Common myeloid progenitor, CD34-positive (primary cell): ENCODE measurements around the gene HDAC8. TPM values are rescaled to one million over a fixed set of nuclear protein-coding genes. Genes with fewer than 3 reads are reported as not detected.

Experiments used
- CTCF ChIA-PET: fragments of 350-600 bp; sonication (Branson Sonifier 250); formaldehyde crosslinking; loops from one replicate; lab custom pipeline; 2021; ENCODE audit warnings: antibody characterized with exemption; lab: Charles Lee
- POLR2A ChIA-PET: fragments of 350-600 bp; sonication (Branson Sonifier 250); formaldehyde crosslinking; loops from one replicate; lab custom pipeline; 2021; ENCODE audit warnings: antibody characterized with exemption; lab: Charles Lee
- DNase-seq, 3 donors: peaks; one replicate each; pipeline versions ENCODE4 v3.0.0 to v3.0.0-alpha.2; 2013
- H3K27ac ChIP-seq, 2 experiments: 1 replicate in 1 of 2; 2 replicates in 1 of 2; pipeline ENCODE4 v1.7.0; 2013; ENCODE audit warnings: inconsistent platforms in 2 of 2, low read length in 2 of 2, mild to moderate bottlenecking in 2 of 2, low read depth in 1 of 2, moderate library complexity in 1 of 2; ENCODE audit not compliant: severe bottlenecking in 2 of 2, insufficient read depth in 1 of 2, poor library complexity in 1 of 2
- H3K27me3 ChIP-seq, 5 experiments: replicated peaks in 2 of 5; 1 replicate in 3 of 5; 2 replicates in 2 of 5; pipeline versions ENCODE4 v1.6.1 to v1.7.0; 2013; ENCODE audit warnings: low read length in 4 of 5, mild to moderate bottlenecking in 2 of 5, moderate library complexity in 2 of 5, inconsistent platforms in 1 of 5; ENCODE audit not compliant: insufficient read depth in 5 of 5, control insufficient read depth in 4 of 5
- H3K36me3 ChIP-seq, 4 experiments: 1 replicate in 2 of 4; 2 replicates in 2 of 4; pipeline versions ENCODE4 v1.6.1 to v1.7.0; 2013; ENCODE audit warnings: low read length in 3 of 4, control low read depth in 1 of 4, mild to moderate bottlenecking in 1 of 4; ENCODE audit not compliant: control insufficient read depth in 4 of 4, insufficient read depth in 4 of 4
- H3K4me1 ChIP-seq, 4 experiments: 1 replicate in 3 of 4; 2 replicates in 1 of 4; pipeline versions ENCODE4 v1.6.1 to v1.7.1; 2013; ENCODE audit warnings: low read length in 3 of 4, mild to moderate bottlenecking in 3 of 4, control low read depth in 1 of 4, inconsistent platforms in 1 of 4, moderate library complexity in 1 of 4; ENCODE audit not compliant: control insufficient read depth in 4 of 4, insufficient read depth in 4 of 4; ENCODE audit errors: control extremely low read depth in 1 of 4
- H3K4me3 ChIP-seq, 7 experiments: 1 replicate in 4 of 7; 2 replicates in 3 of 7; pipeline versions ENCODE4 v1.5.1 to v1.7.0; 2013; ENCODE audit warnings: mild to moderate bottlenecking in 7 of 7, low read length in 6 of 7, moderate library complexity in 6 of 7, inconsistent platforms in 2 of 7, low read depth in 2 of 7, control low read depth in 1 of 7; ENCODE audit not compliant: insufficient read depth in 4 of 7, control insufficient read depth in 1 of 7; ENCODE audit errors: extremely low read depth in 1 of 7
- H3K9me3 ChIP-seq, 5 experiments: 1 replicate in 4 of 5; 2 replicates in 1 of 5; pipeline versions ENCODE4 v1.6.1 to v1.7.1; 2013; ENCODE audit warnings: low read length in 4 of 5, mild to moderate bottlenecking in 2 of 5, inconsistent platforms in 1 of 5, low read depth in 1 of 5, moderate library complexity in 1 of 5; ENCODE audit not compliant: control insufficient read depth in 4 of 5, insufficient read depth in 2 of 5; ENCODE audit errors: control extremely low read depth in 1 of 5
- WGBS: methylation state at CpG from one replicate; pipeline ENCODE4 v1.1.5; 2013; ENCODE audit not compliant: insufficient coverage; 5-methylcytosine and 5-hydroxymethylcytosine counted together
- polyA plus RNA-seq: library from polyadenylated mRNA; unstranded; fragments of 120-200 nt; gene quantifications from one replicate; pipeline ENCODE4 v1.2.1, GENCODE V29; 2013

Gene HDAC8
- polyA plus RNA-seq = 37.2 TPM

DNA sequence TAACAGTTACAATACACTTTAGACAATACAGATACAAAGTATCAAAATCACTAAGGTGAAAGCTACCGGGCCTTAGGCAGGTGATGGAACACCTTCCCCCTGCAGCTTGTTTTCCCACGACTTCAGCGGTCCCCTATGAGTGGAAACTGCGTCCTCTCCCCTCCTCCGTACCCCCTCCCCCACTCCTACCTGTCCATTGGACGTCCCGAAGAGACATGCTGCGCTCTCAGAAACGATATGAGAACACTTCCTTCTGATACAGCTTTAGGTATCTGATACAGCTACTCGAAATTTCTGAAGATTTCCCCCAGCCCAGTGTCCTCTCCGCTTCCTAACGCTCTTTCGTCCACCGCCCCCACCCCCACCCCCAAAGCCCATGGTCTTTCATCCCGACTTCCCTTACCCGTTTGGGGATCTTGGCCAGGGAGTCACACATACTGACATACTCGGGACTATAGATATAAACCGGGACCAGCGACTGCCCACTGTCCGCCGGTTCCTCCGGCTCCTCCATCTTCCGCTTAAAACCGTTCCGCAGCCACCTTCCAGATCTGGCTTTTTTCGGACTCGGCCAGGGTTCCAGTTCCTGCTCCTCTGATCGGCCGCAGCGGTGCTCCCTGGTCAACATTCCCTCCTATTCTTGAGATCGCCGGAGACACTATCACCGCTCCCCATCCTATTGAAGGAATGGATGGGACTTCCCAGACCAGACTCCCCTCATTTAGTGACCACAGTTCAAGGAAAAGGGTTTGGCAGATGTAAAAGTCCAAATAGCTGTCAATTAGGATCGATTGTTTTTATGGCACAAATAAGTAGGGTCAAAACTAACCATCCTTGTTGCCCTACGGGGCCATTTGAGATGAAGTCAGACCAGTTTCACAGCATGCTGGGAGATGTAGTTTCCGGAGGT, at the start of gene HDAC8:
Gene HDAC8, minus strand, starts transcription at position 596 of the 910 bp plus-strand sequence. Its CDS starts 82 bp downstream, at position 514.
- peak; percentile 73 to 86 (median 80) for DNase-seq
- ChIA-PET CTCF (no interaction called here), POLR2A (no interaction called here)
- H3K4me3 ChIP-seq = peak within 1 kb of the TSS; percentile 67 to 98 (median 79)
- peaks cover 0 to 16% (median 6%) of the 10 kb centered on the region in 4 experiments for H3K36me3 ChIP-seq
- H3K4me1 ChIP-seq = peaks cover 0 to 18% (median 8%) of the 10 kb centered on the region in 4 experiments
- no peaks in the 10 kb centered on the region for H3K9me3 ChIP-seq
- peak within 1 kb of the TSS; percentile 62 to 88 for H3K27ac ChIP-seq
- H3K27me3 ChIP-seq = peaks cover 0 to 3% (median 0%) of the 10 kb centered on the region in 5 experiments
- WGBS = 30% methylated on average over 35 of the region's 36 CpGs

DNA sequence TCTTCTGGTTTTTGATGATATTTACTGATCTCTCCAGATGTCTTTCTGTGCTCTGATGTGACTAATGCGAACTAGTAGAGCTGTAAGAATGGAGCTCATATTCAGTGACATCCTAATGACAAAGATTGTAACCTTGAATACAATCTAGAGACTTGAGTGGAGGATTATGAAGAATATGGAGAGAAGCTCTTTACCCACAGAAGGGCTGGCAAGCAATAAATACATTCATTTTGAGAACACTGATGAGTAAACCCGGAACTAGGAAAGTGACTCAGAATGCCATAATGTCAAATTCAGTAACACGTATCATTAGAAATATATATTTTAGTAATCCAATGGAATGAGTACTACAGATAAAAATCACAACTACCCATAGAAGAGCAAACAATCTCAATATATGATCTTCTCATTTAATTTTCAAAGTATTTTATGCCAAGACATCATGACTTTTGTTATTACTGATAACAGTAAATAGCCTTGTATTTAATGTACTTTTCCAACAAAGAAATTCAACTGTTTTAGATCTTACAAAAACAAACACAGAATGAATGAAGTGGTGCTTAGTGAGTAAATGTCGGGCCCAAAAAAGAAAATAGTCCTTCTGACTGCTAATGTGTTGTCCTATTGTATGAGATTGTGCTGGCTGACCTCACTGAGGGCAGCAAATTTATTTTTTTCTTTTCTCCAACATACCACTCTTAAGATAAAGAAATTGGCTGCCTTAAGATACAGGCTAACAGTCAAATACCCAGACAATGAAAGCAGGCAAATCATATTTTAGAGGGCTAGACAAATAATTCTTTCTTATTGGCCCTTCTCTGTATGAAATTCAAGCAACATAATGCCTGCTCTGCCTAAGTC, 49.2 kb upstream of the HDAC8 start:
- no peaks in the 10 kb centered on the region for H3K27me3 ChIP-seq
- H3K4me3 ChIP-seq = no peak overlapping the region
- POLR2A ChIA-PET = no interaction called here
- H3K36me3 ChIP-seq = peaks cover 0 to 21% (median 5%) of the 10 kb centered on the region in 4 experiments
- H3K9me3 ChIP-seq = no peaks in the 10 kb centered on the region
- H3K27ac ChIP-seq = no peak overlapping the region
- no peak for DNase-seq
- no CpG with 5 or more reads among the region's 4 CpGs for WGBS
- CTCF ChIA-PET = no interaction called here
- H3K4me1 ChIP-seq = no peaks in the 10 kb centered on the region

DNA sequence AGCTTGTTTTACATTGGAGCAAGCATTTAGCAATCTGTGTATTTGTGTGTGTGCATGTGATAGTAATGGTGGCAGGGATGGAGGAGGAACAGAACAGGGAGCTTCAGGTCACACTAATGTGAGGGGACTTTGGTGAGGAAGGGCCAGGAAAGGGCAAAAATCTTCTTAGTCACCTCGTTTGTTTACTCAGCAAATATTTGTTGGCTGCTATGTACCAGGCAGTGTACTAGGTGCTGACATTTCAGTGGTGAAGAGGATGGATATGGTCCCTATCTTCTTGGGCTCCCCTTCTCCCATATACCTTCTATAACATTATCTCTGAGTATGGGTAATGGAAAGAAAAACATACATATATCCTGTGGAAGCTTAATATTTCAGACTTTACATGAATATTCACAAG, 48.5 kb upstream of the HDAC8 start:
- no peak overlapping the region for H3K27ac ChIP-seq
- peaks cover 0 to 21% (median 5%) of the 10 kb centered on the region in 4 experiments for H3K36me3 ChIP-seq
- H3K27me3 ChIP-seq = no peaks in the 10 kb centered on the region
- DNase-seq = no peak
- ChIA-PET CTCF (no interaction called here), POLR2A (no interaction called here)
- no peaks in the 10 kb centered on the region for H3K4me1 ChIP-seq
- no peak overlapping the region for H3K4me3 ChIP-seq
- WGBS = no CpG with 5 or more reads among the region's 1 CpG
- no peaks in the 10 kb centered on the region for H3K9me3 ChIP-seq

DNA sequence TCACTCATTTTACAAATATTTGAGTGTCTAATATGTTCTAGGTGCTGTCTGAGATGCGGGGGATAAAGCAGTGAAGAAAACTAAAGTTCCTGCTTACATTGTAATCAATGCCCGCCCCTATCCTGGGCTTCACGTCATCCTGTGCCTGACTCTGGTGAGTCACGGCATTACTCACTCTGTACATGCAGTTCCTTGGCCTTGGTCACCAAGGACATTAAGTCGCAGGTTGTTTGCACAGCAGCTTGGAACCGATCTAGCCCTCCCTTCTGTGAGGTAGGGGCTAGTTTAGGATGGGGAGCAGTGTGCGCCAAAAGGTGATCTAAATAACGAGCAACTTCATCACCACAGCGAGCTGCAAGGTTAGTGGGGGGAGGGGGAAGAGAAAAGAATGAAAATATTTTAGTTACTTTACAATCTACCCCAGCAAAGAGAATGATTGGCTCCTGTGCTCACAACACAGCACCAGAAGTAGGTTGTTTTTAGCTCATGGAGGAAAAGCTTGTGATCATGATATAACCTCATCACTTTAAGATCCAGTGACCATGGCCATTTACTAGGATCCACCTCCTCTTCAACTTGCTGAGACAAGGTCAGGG, 48.0 kb upstream of the HDAC8 start:
- Histone ChIP-seq H3K9me3 (no peaks in the 10 kb centered on the region), H3K4me3 (no peak overlapping the region), H3K27ac (no peak overlapping the region), H3K4me1 (no peaks in the 10 kb centered on the region), H3K36me3 (peaks cover 0 to 21% (median 5%) of the 10 kb centered on the region in 4 experiments), H3K27me3 (no peaks in the 10 kb centered on the region)
- POLR2A ChIA-PET = no interaction called here
- DNase-seq = no peak
- CTCF ChIA-PET = no interaction called here
- WGBS = 91% methylated on average over 5 of the region's 9 CpGs

DNA sequence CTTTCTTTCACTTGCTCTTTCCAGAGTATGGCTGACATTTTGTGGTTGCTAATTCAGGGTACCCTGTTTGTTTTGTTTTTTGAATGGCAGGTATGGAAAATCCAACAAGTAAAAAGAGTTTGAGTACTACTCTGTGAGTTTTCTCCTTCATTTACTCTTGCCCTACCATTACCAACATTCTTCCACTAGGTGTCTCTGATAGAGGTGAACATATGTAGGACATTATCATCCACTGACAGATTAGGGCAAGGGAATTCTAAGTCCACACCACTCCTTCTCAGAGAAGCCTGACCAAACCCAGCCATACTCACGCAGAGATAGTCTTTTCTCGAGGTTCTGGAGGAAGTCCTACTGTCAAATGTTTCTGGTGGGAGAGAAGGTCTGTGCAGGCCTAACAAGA, 36.7 kb upstream of the HDAC8 start:
- Histone ChIP-seq H3K4me3 (no peak overlapping the region), H3K4me1 (no peaks in the 10 kb centered on the region), H3K9me3 (no peaks in the 10 kb centered on the region), H3K27me3 (no peaks in the 10 kb centered on the region), H3K27ac (no peak overlapping the region), H3K36me3 (peaks cover 0 to 14% (median 2%) of the 10 kb centered on the region in 4 experiments)
- WGBS = no CpG with 5 or more reads among the region's 2 CpGs
- POLR2A ChIA-PET = no interaction called here
- CTCF ChIA-PET = no interaction called here
- peak in 2 of 3 donors; percentile 9 to 12 for DNase-seq

DNA sequence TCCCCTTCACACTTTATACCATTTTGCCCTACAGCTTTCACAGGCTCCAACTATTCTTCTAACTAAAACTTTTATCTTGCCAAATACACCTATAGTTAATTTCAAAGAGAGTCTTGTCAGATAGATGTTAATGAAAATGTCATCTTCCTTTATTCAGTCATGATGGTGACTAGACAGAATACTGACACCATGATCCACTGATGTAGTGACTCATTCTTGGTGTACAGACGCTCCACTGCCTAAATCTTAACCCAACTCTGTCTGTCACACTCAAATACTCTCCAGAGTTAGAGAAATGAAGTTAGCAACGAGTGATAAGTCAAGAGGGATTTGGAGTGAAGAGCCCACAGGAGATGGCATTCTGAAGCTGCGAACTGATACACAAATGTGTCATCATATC, 32.1 kb upstream of the HDAC8 start:
- Histone ChIP-seq H3K27ac (no peak overlapping the region), H3K4me1 (no peaks in the 10 kb centered on the region), H3K36me3 (peaks cover 0 to 14% (median 2%) of the 10 kb centered on the region in 4 experiments), H3K27me3 (peaks cover 0 to 4% (median 0%) of the 10 kb centered on the region in 5 experiments), H3K9me3 (no peaks in the 10 kb centered on the region), H3K4me3 (no peak overlapping the region)
- no peak for DNase-seq
- ChIA-PET POLR2A (no interaction called here), CTCF (no interaction called here)
- 80% methylated on average over 2 of the region's 3 CpGs for WGBS
